Activated naive CD8-positive, alpha-beta T cell treated with anti-CD3 and anti-CD28 coated beads, Interleukin-2, amount 10 ng/mL, durations not matched to agents 7 days and 5 days (primary cell): ENCODE measurements around the gene HLA-DOA. TPM values are rescaled to one million over a fixed set of nuclear protein-coding genes. Genes with fewer than 3 reads are reported as not detected.

Experiments
- ATAC-seq: fragments of 150-1000 bp; cut with Tn5 transposase; one replicate; pipeline ENCODE4 v1.10.0; 2021; ENCODE audit warnings: low read depth, moderate library complexity
- POLR2A ChIA-PET: fragments of 350-600 bp; sonication (Branson Sonifier 250); formaldehyde crosslinking; loops from one replicate; lab custom pipeline; 2021; ENCODE audit warnings: antibody characterized with exemption; lab: Charles Lee
- DNase-seq: peaks from one replicate; pipeline ENCODE4 v3.0.0; 2021
- H3K27ac Mint-ChIP-seq: one replicate; pipeline ENCODE4 v1.8.0; 2022; ENCODE audit warnings: mild to moderate bottlenecking, mixed read lengths
- H3K27me3 Mint-ChIP-seq: one replicate; pipeline ENCODE4 v1.8.0; 2022; ENCODE audit warnings: mild to moderate bottlenecking, moderate library complexity, mixed read lengths
- H3K36me3 Mint-ChIP-seq: one replicate; pipeline ENCODE4 v1.8.0; 2021; ENCODE audit warnings: mild to moderate bottlenecking, mixed read lengths
- H3K4me1 Mint-ChIP-seq: one replicate; pipeline ENCODE4 v1.8.0; 2021; ENCODE audit warnings: mixed read lengths
- H3K4me3 Mint-ChIP-seq: one replicate; pipeline ENCODE4 v1.8.0; 2022; ENCODE audit warnings: mild to moderate bottlenecking, moderate library complexity, mixed read lengths
- H3K9me3 Mint-ChIP-seq: one replicate; pipeline ENCODE4 v1.8.0; 2021; ENCODE audit warnings: mixed read lengths
- total RNA-seq, 2 experiments: library from RNA; stranded (reverse); gene quantifications; one replicate each; pipeline ENCODE4 v1.2.3, GENCODE V29; 2021

HLA-DOA gene
- total RNA-seq, 2 experiments from 2014 or later: 7.5 to 8.3 TPM

DNA sequence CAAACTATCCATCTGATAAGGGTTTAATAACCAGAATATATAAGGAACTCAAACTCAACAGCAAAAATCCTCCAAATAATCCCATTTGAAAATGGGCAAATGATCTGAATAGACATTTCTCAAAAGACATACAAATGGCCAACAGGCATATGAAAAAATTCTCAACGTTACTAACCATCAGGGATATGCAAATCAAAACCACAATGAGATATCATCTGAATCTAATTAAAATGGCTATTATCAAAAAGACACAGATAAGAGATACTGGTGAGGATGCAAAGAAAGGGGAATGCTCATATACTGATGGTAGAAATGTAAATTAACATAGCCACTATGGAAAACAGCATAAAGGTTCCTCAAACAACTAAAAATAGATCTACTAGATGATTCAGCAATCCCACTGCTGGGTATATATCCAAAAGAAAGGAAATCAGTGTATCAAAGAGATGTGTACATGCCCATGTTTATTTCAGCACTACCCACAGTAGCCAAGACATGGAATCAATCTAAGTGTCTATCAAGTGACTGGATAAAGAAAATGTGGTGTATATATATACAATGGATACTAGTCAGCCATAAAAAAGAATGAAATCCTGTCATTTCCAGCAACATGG lies 47.1 kb downstream of the HLA-DOA start:
- H3K27ac Mint-ChIP-seq: no peak overlapping the region
- peaks cover 28% of the 10 kb centered on the region for H3K36me3 Mint-ChIP-seq
- no peaks in the 10 kb centered on the region for H3K27me3 Mint-ChIP-seq
- DNase-seq (no peak), ATAC-seq (no peak)
- H3K4me3 Mint-ChIP-seq: no peak overlapping the region
- H3K4me1 Mint-ChIP-seq: peaks cover 52% of the 10 kb centered on the region
- POLR2A ChIA-PET: interaction anchor here (4.4 kb wide), 1 partner anchor 11 kb away, joined by 47 read pairs; no protein-coding TSS in a partner anchor
- H3K9me3 Mint-ChIP-seq: no peaks in the 10 kb centered on the region

DNA sequence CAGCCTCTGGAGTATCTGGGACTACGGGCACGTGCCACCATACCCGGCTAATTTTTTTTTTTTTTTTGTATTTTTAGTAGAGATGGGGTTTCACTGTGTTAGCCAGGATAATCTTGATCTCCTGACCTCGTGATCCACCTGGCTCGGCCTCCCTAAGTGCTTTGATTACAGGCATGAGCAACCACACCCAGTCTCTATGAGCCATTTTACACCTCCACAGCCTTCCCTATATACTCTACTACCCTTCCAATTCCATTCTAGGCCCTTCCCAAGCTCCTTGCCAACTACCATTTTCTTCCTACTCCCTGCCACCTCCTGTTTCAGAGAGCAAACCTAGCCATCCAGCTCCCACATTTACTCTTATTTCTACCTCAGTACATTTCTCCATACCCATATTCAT lies 48.8 kb downstream of the HLA-DOA start:
- peaks cover 44% of the 10 kb centered on the region for H3K4me1 Mint-ChIP-seq
- peaks cover 30% of the 10 kb centered on the region for H3K36me3 Mint-ChIP-seq
- H3K9me3 Mint-ChIP-seq: no peaks in the 10 kb centered on the region
- ATAC-seq (no peak), DNase-seq (no peak)
- no peak overlapping the region for H3K27ac Mint-ChIP-seq
- POLR2A ChIA-PET: interaction anchor here (4.4 kb wide), 1 partner anchor 13 kb away, joined by 47 read pairs; no protein-coding TSS in a partner anchor
- H3K27me3 Mint-ChIP-seq: no peaks in the 10 kb centered on the region
- H3K4me3 Mint-ChIP-seq: no peak overlapping the region

DNA sequence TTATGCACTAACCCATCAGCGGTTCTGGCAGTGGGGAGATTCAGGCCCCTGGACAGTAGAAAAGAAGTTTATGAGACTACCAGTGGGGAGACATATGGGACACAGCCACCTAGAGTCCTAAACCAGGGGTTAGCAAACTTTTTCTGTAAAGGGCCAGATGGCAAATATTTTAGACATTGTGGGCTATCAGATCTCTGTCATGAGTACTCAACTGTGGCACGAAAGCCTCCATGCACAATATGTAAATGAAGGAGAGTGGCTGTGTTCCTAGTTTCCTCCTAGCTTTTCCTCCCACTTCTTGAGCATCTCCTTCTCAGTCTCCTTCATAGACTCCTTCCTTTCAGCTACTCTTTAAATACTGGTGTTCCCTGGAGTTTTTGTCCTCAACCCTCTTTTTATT lies 53.2 kb downstream of the HLA-DOA start:
- Mint-ChIP-seq H3K36me3 (peaks cover 17% of the 10 kb centered on the region), H3K27me3 (no peaks in the 10 kb centered on the region), H3K9me3 (no peaks in the 10 kb centered on the region), H3K4me3 (no peak overlapping the region), H3K27ac (no peak overlapping the region), H3K4me1 (peaks cover 39% of the 10 kb centered on the region)
- no peak for DNase-seq
- no peak for ATAC-seq
- POLR2A ChIA-PET: interaction anchor here (1.8 to 10.8 kb wide), 2 partner anchors 14 to 62 kb away, joined by 7 to 261 read pairs; partner anchors contain the start of gene BRD2

- peak overlapping the region; percentile 0 for H3K27ac Mint-ChIP-seq
- DNase-seq: no peak
- ATAC-seq: peak; percentile 28
- POLR2A ChIA-PET: interaction anchor here (0.6 to 10.8 kb wide), 8 partner anchors 11 to 111 kb away, joined by 3 to 261 read pairs (median 11); partner anchors contain the start of gene BRD2
- H3K4me1 Mint-ChIP-seq: peaks cover 38% of the 10 kb centered on the region
- H3K9me3 Mint-ChIP-seq: no peaks in the 10 kb centered on the region
- H3K36me3 Mint-ChIP-seq: peaks cover 15% of the 10 kb centered on the region
- no peaks in the 10 kb centered on the region for H3K27me3 Mint-ChIP-seq
- no peak overlapping the region for H3K4me3 Mint-ChIP-seq
Measured at GRCh38 chr6:32954986-32955802, 54.2 kb downstream of the HLA-DOA start.

GRCh38 chr6:32954267-32954666 lies 55.1 kb downstream of the HLA-DOA start:
- Mint-ChIP-seq H3K4me3 (no peak overlapping the region), H3K27ac (peak overlapping the region; percentile 2), H3K9me3 (no peaks in the 10 kb centered on the region), H3K27me3 (no peaks in the 10 kb centered on the region), H3K36me3 (peaks cover 16% of the 10 kb centered on the region), H3K4me1 (peaks cover 46% of the 10 kb centered on the region)
- DNase-seq: no peak
- ATAC-seq: no peak
- POLR2A ChIA-PET: interaction anchor here (0.7 to 10.8 kb wide), 8 partner anchors 10 to 110 kb away, joined by 3 to 261 read pairs (median 11); partner anchors contain the start of gene BRD2

Other genes starting within 250 kb of the HLA-DOA start
- not detected for gene HLA-DQB2, start 246.1 kb downstream of the HLA-DOA start, total RNA-seq
- 1 to 10 TPM; 2.4 to 3.1 TPM for gene HLA-DOB, start 192.6 kb downstream of the HLA-DOA start, total RNA-seq
- gene TAP2, start 170.9 kb downstream of the HLA-DOA start, total RNA-seq: 100 to 1,000 TPM; 209 to 210 TPM
- gene PSMB8, start 165.5 kb downstream of the HLA-DOA start, total RNA-seq: 100 to 1,000 TPM; 308 to 327 TPM
- 100 to 1,000 TPM; 315 to 323 TPM for gene TAP1, start 155.9 kb downstream of the HLA-DOA start, total RNA-seq
- 100 to 1,000 TPM; 353 to 356 TPM for gene PSMB9, start 155.4 kb downstream of the HLA-DOA start, total RNA-seq
- gene HLA-DMB, start 68.6 kb downstream of the HLA-DOA start, total RNA-seq: 10 to 100 TPM; 14.0 to 14.7 TPM
- gene HLA-DMA, start 56.5 kb downstream of the HLA-DOA start, total RNA-seq: 10 to 100 TPM; 32.1 to 36.1 TPM
- gene BRD2, start 41.0 kb downstream of the HLA-DOA start, total RNA-seq: 100 to 1,000 TPM; 365 to 371 TPM
- gene HLA-DPA1, start 64.1 kb upstream of the HLA-DOA start, total RNA-seq: 10 to 100 TPM; 35.7 to 39.8 TPM
- 10 to 100 TPM; 43.4 to 44.7 TPM for gene HLA-DPB1, start 66.4 kb upstream of the HLA-DOA start, total RNA-seq
- 1 to 10 TPM in 1 of 2 experiments, under 1 TPM in 1; 1.00 to 1.1 TPM for gene COL11A2, start 182.9 kb upstream of the HLA-DOA start, total RNA-seq
- 10 to 100 TPM; 54.6 to 60.0 TPM for gene RXRB, start 191.1 kb upstream of the HLA-DOA start, total RNA-seq
- 10 to 100 TPM; 41.7 to 44.8 TPM for gene SLC39A7, start 191.3 kb upstream of the HLA-DOA start, total RNA-seq
- 10 to 100 TPM; 21.1 to 21.8 TPM for gene HSD17B8, start 195.1 kb upstream of the HLA-DOA start, total RNA-seq
- 10 to 100 TPM; 41.2 to 41.8 TPM for gene RING1, start 198.9 kb upstream of the HLA-DOA start, total RNA-seq